Urothelium cell line (cell line): Measurements from ENCODE around the gene SLAMF9.
A peak's percentile ranks its signal among the peaks of the same experiment; 100 is the strongest.

Experiments
- DNase-seq: peaks from one replicate; pipeline ENCODE4 v3.0.0; 2011; ENCODE audit warnings: low spot score, mixed read lengths
- FAIRE-seq: peaks from 2 replicates; lab custom pipeline; 2011; peaks lifted over from hg19 to GRCh38; lab: Jason Lieb, UNC

SLAMF9 gene

GRCh38 chr1:159977364-159978106, 23.5 kb upstream of the SLAMF9 start:
- FAIRE-seq = no peak
- no peak for DNase-seq

GRCh38 chr1:159974350-159974965, 20.4 kb upstream of the SLAMF9 start:
- no peak for FAIRE-seq
- no peak for DNase-seq

GRCh38 chr1:159973350-159973940, 19.4 kb upstream of the SLAMF9 start:
- FAIRE-seq (no peak), DNase-seq (no peak)

- FAIRE-seq (no peak), DNase-seq (no peak)
Measured at GRCh38 chr1:159972443-159973205, 18.6 kb upstream of the SLAMF9 start.

GRCh38 chr1:159970932-159971342, 16.9 kb upstream of the SLAMF9 start:
- no peak for FAIRE-seq
- no peak for DNase-seq

GRCh38 chr1:159968901-159969300, 14.9 kb upstream of the SLAMF9 start:
- DNase-seq = no peak
- no peak for FAIRE-seq

GRCh38 chr1:159965263-159965662, 11.2 kb upstream of the SLAMF9 start:
- FAIRE-seq = no peak

GRCh38 chr1:159964144-159964543, 10.1 kb upstream of the SLAMF9 start:
- no peak for FAIRE-seq
- no peak for DNase-seq

More at GRCh38 chr1:159965263-159965662, 11.2 kb upstream of the SLAMF9 start:
- no peak for DNase-seq

- FAIRE-seq = no peak
- DNase-seq = no peak
Measured at GRCh38 chr1:159962176-159962575, 8.1 kb upstream of the SLAMF9 start.

GRCh38 chr1:159961636-159962035, 7.6 kb upstream of the SLAMF9 start:
- FAIRE-seq = no peak

GRCh38 chr1:159960721-159961381, 6.8 kb upstream of the SLAMF9 start:
- FAIRE-seq (no peak), DNase-seq (peak; percentile 41)

More at GRCh38 chr1:159961636-159962035, 7.6 kb upstream of the SLAMF9 start:
- DNase-seq = no peak

- peak; percentile 37 for DNase-seq
- no peak for FAIRE-seq
Measured at GRCh38 chr1:159959451-159959850, 5.4 kb upstream of the SLAMF9 start.

GRCh38 chr1:159958719-159959380, 4.8 kb upstream of the SLAMF9 start:
- DNase-seq = no peak
- no peak for FAIRE-seq

GRCh38 chr1:159957824-159958268, 3.8 kb upstream of the SLAMF9 start:
- no peak for DNase-seq
- FAIRE-seq = no peak

- FAIRE-seq = no peak
- no peak for DNase-seq
Measured at GRCh38 chr1:159955456-159955855, 1.4 kb upstream of the SLAMF9 start.

- no peak for FAIRE-seq
Measured at GRCh38 chr1:159952932-159953331, 1.1 kb downstream of the SLAMF9 start.

GRCh38 chr1:159951551-159951950, 2.5 kb downstream of the SLAMF9 start:
- FAIRE-seq (no peak), DNase-seq (no peak)

More at GRCh38 chr1:159952932-159953331, 1.1 kb downstream of the SLAMF9 start:
- no peak for DNase-seq

- DNase-seq = no peak
- FAIRE-seq = no peak
Measured at GRCh38 chr1:159951016-159951415, 3.0 kb downstream of the SLAMF9 start.

GRCh38 chr1:159949981-159950381, 4.1 kb downstream of the SLAMF9 start:
- DNase-seq = no peak

GRCh38 chr1:159949123-159949522, 4.9 kb downstream of the SLAMF9 start:
- DNase-seq (no peak), FAIRE-seq (no peak)

More at GRCh38 chr1:159949981-159950381, 4.1 kb downstream of the SLAMF9 start:
- FAIRE-seq = no peak
